ENCODE results near the gene KCP.

The KCP gene

GRCh38 chr7:128845475-128845874, 65.0 kb downstream of the KCP start:
- no peak overlapping the region for H3K4me3 ChIP-seq (ENCODE audit: low read depth, low read length)
- TF ChIP-seq CTCF (IDR thresholded peaks at IDR 0.05; ENCODE audit: borderline replicate concordance, insufficient read depth, low read depth, low read length) = no peak

- no peak overlapping the region for H3K4me3 ChIP-seq (ENCODE audit: low read depth, low read length)
- no peak for TF ChIP-seq CTCF (IDR thresholded peaks at IDR 0.05; ENCODE audit: borderline replicate concordance, insufficient read depth, low read depth, low read length)
Measured at GRCh38 chr7:128844777-128845311, 65.7 kb downstream of the KCP start.

GRCh38 chr7:128843938-128844621, 66.4 kb downstream of the KCP start:
- TF ChIP-seq CTCF (IDR thresholded peaks at IDR 0.05; ENCODE audit: borderline replicate concordance, insufficient read depth, low read depth, low read length) = no peak
- H3K4me3 ChIP-seq (ENCODE audit: low read depth, low read length) = no peak overlapping the region

GRCh38 chr7:128842674-128843641, 67.6 kb downstream of the KCP start:
- H3K4me3 ChIP-seq (ENCODE audit: low read depth, low read length) = no peak overlapping the region
- TF ChIP-seq CTCF (IDR thresholded peaks at IDR 0.05; ENCODE audit: borderline replicate concordance, insufficient read depth, low read depth, low read length) = no peak

GRCh38 chr7:128841921-128842673, 68.4 kb downstream of the KCP start:
- H3K4me3 ChIP-seq (ENCODE audit: low read depth, low read length) = no peak overlapping the region
- peak; percentile 91 for TF ChIP-seq CTCF (IDR thresholded peaks at IDR 0.05; ENCODE audit: borderline replicate concordance, insufficient read depth, low read depth, low read length)

- TF ChIP-seq CTCF (IDR thresholded peaks at IDR 0.05; ENCODE audit: borderline replicate concordance, insufficient read depth, low read depth, low read length) = no peak
Measured at GRCh38 chr7:128841171-128841690, 69.3 kb downstream of the KCP start.

More at GRCh38 chr7:128841171-128841690, 69.3 kb downstream of the KCP start:
- H3K4me3 ChIP-seq (ENCODE audit: low read depth, low read length) = no peak overlapping the region
